Progenitor cell of endocrine pancreas (in vitro differentiated cells): ENCODE measurements around the gene CCNQ. TPM values are rescaled to one million over a fixed set of nuclear protein-coding genes. Genes with fewer than 3 reads are reported as not detected.

Source experiments
- DNase-seq: peaks from one replicate; pipeline ENCODE4 v3.0.0; 2021; ENCODE audit warnings: low spot score; ENCODE audit not compliant: unreplicated experiment
- H3K27ac Mint-ChIP-seq: 2 replicates; pipeline ENCODE4 v1.8.0; 2021; ENCODE audit warnings: mild to moderate bottlenecking, moderate library complexity, mixed read lengths
- H3K27me3 Mint-ChIP-seq: 2 replicates; pipeline ENCODE4 v1.8.0; 2021; ENCODE audit warnings: mixed read lengths
- H3K36me3 Mint-ChIP-seq: 2 replicates; pipeline ENCODE4 v1.8.0; 2022; ENCODE audit warnings: mixed read lengths; ENCODE audit not compliant: insufficient read depth
- H3K4me1 Mint-ChIP-seq: 2 replicates; pipeline ENCODE4 v1.8.0; 2021; ENCODE audit warnings: low read depth, mixed read lengths
- H3K4me3 Mint-ChIP-seq: 2 replicates; pipeline ENCODE4 v1.8.0; 2021; ENCODE audit warnings: low read depth, mild to moderate bottlenecking, moderate library complexity, mixed read lengths
- H3K9me3 Mint-ChIP-seq: 2 replicates; pipeline ENCODE4 v1.8.0; 2021; ENCODE audit warnings: low read depth, mixed read lengths
- total RNA-seq: library from RNA; stranded (reverse); gene quantifications from 2 replicates; pipeline ENCODE4 v1.2.1, GENCODE V29; 2021
- TF ChIP-seq, protein P1 (sequence below): fragments of 200-600 bp; sonication (generic); IDR thresholded peaks from one replicate; pipeline ENCODE4 v1.5.0; 2021; ENCODE audit warnings: antibody characterized with exemption, mild to moderate bottlenecking; ENCODE audit not compliant: unreplicated experiment

Gene CCNQ
- total RNA-seq, 1 donor from 2014 or later = 19.2 TPM

DNA sequence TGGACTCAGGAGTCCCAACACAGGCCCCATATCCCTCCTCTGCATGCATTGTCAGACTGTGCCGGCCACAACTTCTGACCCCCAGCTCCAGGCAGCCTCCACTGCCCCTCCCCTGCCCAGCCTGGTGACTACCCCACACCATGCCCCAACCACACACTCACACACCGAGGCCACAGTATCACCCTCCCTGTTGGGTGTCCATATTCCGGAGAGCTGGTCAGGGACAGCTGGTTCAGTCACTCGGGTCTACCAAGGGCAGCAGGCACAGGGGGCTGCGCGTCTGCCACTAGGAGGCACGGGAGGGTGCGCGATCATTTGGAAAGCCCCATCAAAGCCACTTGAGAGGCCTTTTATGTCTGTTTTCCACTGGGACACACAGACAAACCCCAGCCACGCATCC is 26.3 kb downstream of the CCNQ start:
- no peak for DNase-seq
- H3K27me3 Mint-ChIP-seq = peaks cover 8% of the 10 kb centered on the region
- H3K27ac Mint-ChIP-seq = no peak overlapping the region
- H3K36me3 Mint-ChIP-seq = no peaks in the 10 kb centered on the region
- H3K9me3 Mint-ChIP-seq = peaks cover 4% of the 10 kb centered on the region
- H3K4me3 Mint-ChIP-seq = no peak overlapping the region
- TF ChIP-seq, protein P1, sequence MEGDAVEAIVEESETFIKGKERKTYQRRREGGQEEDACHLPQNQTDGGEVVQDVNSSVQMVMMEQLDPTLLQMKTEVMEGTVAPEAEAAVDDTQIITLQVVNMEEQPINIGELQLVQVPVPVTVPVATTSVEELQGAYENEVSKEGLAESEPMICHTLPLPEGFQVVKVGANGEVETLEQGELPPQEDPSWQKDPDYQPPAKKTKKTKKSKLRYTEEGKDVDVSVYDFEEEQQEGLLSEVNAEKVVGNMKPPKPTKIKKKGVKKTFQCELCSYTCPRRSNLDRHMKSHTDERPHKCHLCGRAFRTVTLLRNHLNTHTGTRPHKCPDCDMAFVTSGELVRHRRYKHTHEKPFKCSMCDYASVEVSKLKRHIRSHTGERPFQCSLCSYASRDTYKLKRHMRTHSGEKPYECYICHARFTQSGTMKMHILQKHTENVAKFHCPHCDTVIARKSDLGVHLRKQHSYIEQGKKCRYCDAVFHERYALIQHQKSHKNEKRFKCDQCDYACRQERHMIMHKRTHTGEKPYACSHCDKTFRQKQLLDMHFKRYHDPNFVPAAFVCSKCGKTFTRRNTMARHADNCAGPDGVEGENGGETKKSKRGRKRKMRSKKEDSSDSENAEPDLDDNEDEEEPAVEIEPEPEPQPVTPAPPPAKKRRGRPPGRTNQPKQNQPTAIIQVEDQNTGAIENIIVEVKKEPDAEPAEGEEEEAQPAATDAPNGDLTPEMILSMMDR = no peak
- H3K4me1 Mint-ChIP-seq = no peaks in the 10 kb centered on the region

DNA sequence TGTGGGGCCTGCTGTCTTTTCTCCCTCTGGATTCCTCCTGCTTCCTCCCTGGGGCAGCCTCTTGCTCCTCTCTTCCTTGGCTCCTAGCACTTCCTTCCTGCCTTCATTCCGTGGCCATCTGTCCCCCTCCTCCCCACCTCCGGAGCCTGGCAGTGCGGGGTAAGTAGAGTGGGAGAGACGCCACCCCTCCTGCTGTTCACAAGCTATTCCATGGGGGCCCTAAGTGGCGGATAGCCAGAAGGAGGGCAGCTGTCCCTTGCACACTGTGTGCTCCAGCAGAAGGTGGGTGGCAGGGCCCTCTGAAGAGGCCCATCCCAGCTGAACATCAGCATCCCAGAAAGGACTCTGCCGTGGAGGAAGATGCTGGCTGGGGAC is 27.4 kb downstream of the CCNQ start:
- TF ChIP-seq, protein P1 = no peak
- Mint-ChIP-seq H3K4me1 (no peaks in the 10 kb centered on the region), H3K9me3 (peaks cover 4% of the 10 kb centered on the region), H3K36me3 (no peaks in the 10 kb centered on the region), H3K27ac (no peak overlapping the region), H3K27me3 (peaks cover 8% of the 10 kb centered on the region), H3K4me3 (no peak overlapping the region)
- DNase-seq = no peak

DNA sequence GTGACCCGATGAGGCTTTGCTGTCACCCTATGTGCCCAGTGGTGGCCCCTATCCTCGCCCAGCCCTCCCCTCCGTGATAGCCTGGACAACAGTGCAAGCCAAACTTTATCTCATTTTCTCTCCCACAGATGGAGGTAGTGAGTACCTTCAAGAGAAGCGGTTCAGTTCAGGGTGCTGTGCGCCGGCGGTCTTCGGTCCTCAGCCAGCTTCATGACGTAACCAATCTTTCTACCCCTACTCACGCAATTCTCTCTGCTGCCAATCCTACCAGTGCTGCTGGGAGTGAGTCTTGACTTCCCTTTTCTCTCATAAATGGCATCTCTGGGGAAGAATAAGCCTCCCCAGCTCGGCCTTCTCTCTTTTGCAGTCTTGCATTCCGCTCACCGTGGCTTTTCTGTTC is 29.5 kb downstream of the CCNQ start:
- peaks cover 7% of the 10 kb centered on the region for H3K27me3 Mint-ChIP-seq
- H3K4me3 Mint-ChIP-seq = no peak overlapping the region
- TF ChIP-seq, protein P1 = no peak

DNA sequence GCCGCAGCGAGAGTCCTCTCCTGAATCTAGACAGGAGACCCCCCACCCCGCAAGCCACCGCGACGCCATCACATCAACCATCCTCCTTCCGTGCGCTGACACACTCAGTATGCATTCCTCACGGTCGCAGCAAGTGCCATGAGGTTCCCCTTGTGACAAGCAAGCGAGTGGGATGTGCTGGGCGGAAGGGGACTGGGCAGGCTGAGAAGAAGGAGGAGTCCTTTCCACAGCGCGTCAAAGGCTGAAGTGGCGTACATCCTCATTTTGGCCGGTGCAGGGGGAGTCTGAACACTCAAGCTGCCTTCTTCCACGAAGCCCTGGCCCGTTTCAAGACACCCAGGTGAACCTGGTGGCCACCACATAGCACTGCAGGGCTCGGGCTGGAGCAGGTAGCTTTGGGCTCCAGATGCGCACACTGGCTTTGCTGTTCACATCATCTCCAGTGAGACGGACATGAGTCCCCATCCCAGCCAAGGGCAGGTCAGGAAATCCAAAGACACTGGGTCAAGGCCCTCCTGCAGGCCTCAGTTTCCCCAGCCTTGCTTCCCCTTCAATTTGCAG is 30.4 kb downstream of the CCNQ start:
- TF ChIP-seq, protein P1 = peak; percentile 27
- no peaks in the 10 kb centered on the region for H3K4me1 Mint-ChIP-seq
- no peaks in the 10 kb centered on the region for H3K36me3 Mint-ChIP-seq
- no peak for DNase-seq
- peaks cover 8% of the 10 kb centered on the region for H3K9me3 Mint-ChIP-seq
- H3K27me3 Mint-ChIP-seq = no peaks in the 10 kb centered on the region
- H3K4me3 Mint-ChIP-seq = no peak overlapping the region
- no peak overlapping the region for H3K27ac Mint-ChIP-seq

More for the DNA sequence above, 29.5 kb downstream of the CCNQ start:
- no peaks in the 10 kb centered on the region for H3K4me1 Mint-ChIP-seq
- no peak for DNase-seq
- peaks cover 4% of the 10 kb centered on the region for H3K9me3 Mint-ChIP-seq
- H3K36me3 Mint-ChIP-seq = no peaks in the 10 kb centered on the region
- H3K27ac Mint-ChIP-seq = no peak overlapping the region

DNA sequence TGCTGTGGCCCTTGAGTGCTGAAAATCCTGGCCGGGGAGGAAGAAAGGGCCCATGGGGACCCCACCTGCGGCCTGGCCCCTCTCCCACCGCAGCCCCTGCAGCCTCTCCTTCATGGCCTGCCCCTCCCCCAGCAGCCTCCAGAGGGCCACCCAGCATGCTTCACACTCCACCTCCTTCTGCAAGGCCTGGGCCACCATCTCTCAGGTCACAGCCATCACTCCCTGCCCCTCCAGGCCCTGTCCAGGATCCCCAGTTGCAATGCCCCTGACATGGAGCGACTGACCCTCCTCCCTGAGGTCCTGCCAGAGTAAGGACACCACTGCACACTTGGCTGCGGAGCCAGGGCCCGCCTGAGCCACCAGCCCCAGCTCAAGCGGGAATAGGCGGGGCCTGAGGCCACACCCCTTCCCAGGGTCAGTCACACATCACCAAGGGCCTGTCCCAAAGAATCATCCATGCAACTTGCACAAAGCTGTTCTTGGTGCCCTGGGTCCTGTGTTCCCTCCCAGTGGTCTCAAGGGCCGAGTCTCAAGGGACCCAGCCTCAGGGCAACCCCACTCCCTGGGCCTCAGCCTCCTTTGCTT is 32.9 kb downstream of the CCNQ start:
- H3K27ac Mint-ChIP-seq = no peak overlapping the region
- H3K4me3 Mint-ChIP-seq = no peak overlapping the region
- H3K4me1 Mint-ChIP-seq = no peaks in the 10 kb centered on the region
- H3K9me3 Mint-ChIP-seq = peaks cover 10% of the 10 kb centered on the region
- TF ChIP-seq, protein P1 = no peak
- no peaks in the 10 kb centered on the region for H3K27me3 Mint-ChIP-seq
- no peaks in the 10 kb centered on the region for H3K36me3 Mint-ChIP-seq
- no peak for DNase-seq
